Uterus (tissue), 4 donors: Measurements from ENCODE around the gene NFIA. TPM values are rescaled to one million over a fixed set of nuclear protein-coding genes. Genes with fewer than 3 reads are reported as not detected.

ENCODE experiments used
- DNase-seq, 2 donors: peaks; one replicate each; pipeline ENCODE4 v3.0.0-alpha.2; 2019 to 2020
- H3K27ac ChIP-seq, 2 donors: fragments of 200-600 bp; sonication (generic); 1 replicate in 1 of 2; 2 replicates in 1 of 2; pipeline ENCODE4 v1.5.1; 2016 to 2018
- H3K27me3 ChIP-seq, 2 donors: fragments of 200-600 bp; sonication (generic); one replicate each; pipeline ENCODE4 v1.5.1; 2018 to 2019; ENCODE audit warnings: control low read depth in 1 of 2
- H3K36me3 ChIP-seq, 2 donors: fragments of 200-600 bp; sonication (generic); one replicate each; pipeline ENCODE4 v1.5.1; 2019; ENCODE audit warnings: control low read depth in 1 of 2
- H3K4me1 ChIP-seq, 2 donors: fragments of 200-600 bp; sonication (generic); one replicate each; pipeline ENCODE4 v1.5.1; 2018 to 2019; ENCODE audit warnings: control low read depth in 1 of 2
- H3K4me3 ChIP-seq, 2 donors: fragments of 200-600 bp; sonication (generic); 1 replicate in 1 of 2; 2 replicates in 1 of 2; pipeline ENCODE4 v1.5.1; 2018 to 2019; ENCODE audit warnings: mild to moderate bottlenecking in 1 of 2
- H3K9me3 ChIP-seq, 2 donors: fragments of 200-600 bp; sonication (generic); one replicate each; pipeline ENCODE4 v1.5.1; 2019; ENCODE audit warnings: control low read depth in 1 of 2
- CTCF ChIP-seq, 4 experiments: fragments of 200-600 bp in 2 of 4; fragments of 450-650 bp in 2 of 4; sonication (generic) in 2 of 4; IDR thresholded peaks; one replicate each; pipeline ENCODE4 v1.5.1; 2016 to 2019; ENCODE audit warnings: antibody characterized with exemption in 4 of 4, mild to moderate bottlenecking in 2 of 4, moderate library complexity in 1 of 4
- POLR2A ChIP-seq, 2 donors: fragments of 450-650 bp; IDR thresholded peaks; one replicate each; pipeline ENCODE4 v1.6.1; 2016; ENCODE audit warnings: antibody characterized with exemption in 2 of 2, mild to moderate bottlenecking in 1 of 2, moderate library complexity in 1 of 2
- intact Hi-C: fragments of 100-400 bp; cut with DNase I; formaldehyde crosslinking; loops from one replicate; pipeline ENCODE4 v1.15.1; 2023; ENCODE audit warnings: low total_unique reads
- total RNA-seq, 4 donors: library from RNA; depleted of rRNA in 3 of 4; stranded (reverse); fragments of >200 nt in 3 of 4; gene quantifications; one replicate each; pipeline versions ENCODE4 v1.1.0 to v1.2.4, GENCODE V29; 2014 to 2023
- donor health status: DM: yes; HTN: yes; CAD: no.

NFIA gene
- total RNA-seq, 4 donors from 2014 or later = 49.2 to 116 (median 64.9) TPM

- TF ChIP-seq CTCF (IDR thresholded peaks at IDR 0.05) (no peak), POLR2A (IDR thresholded peaks at IDR 0.05) (no peak)
- Histone ChIP-seq H3K4me1 (no peaks in the 10 kb centered on the region), H3K36me3 (no peaks in the 10 kb centered on the region), H3K9me3 (no peaks in the 10 kb centered on the region), H3K27me3 (no peaks in the 10 kb centered on the region), H3K27ac (no peak overlapping the region), H3K4me3 (no peak overlapping the region)
- intact Hi-C loops = no loop called here
- DNase-seq = no peak
These were observed 205.4 kb downstream of the NFIA start for GRCh38 chr1:61287734-61288133.

GRCh38 chr1:61289232-61290098, 207.1 kb downstream of the NFIA start:
- DNase-seq = no peak
- H3K36me3 ChIP-seq = no peaks in the 10 kb centered on the region
- no peak overlapping the region for H3K27ac ChIP-seq
- no peaks in the 10 kb centered on the region for H3K9me3 ChIP-seq
- TF ChIP-seq POLR2A (IDR thresholded peaks at IDR 0.05) (no peak), CTCF (IDR thresholded peaks at IDR 0.05) (no peak)
- no peaks in the 10 kb centered on the region for H3K4me1 ChIP-seq
- no peak overlapping the region for H3K4me3 ChIP-seq
- H3K27me3 ChIP-seq = no peaks in the 10 kb centered on the region
- intact Hi-C loops = no loop called here

DNA sequence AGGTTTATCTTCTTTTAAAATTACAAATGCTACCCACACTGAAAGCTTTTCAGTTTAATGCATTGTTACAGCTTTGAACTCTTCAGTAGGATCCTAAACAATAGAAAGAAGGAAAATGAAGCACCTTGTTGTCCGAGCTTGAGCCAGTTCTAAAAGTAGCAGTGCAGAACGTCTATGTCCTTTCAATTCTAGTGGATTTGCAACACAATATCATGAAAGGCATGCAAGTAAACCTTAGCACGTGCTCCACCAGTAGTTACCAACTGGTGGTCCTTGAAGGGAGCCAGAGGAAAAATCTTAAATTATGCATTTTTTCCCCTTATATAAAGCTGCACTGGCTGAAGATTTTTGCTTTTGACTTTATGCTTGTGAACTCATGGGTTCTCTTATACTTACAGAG, 208.2 kb downstream of the NFIA start:
- Histone ChIP-seq H3K9me3 (no peaks in the 10 kb centered on the region), H3K27me3 (no peaks in the 10 kb centered on the region), H3K27ac (no peak overlapping the region), H3K4me3 (no peak overlapping the region), H3K4me1 (no peaks in the 10 kb centered on the region), H3K36me3 (no peaks in the 10 kb centered on the region)
- intact Hi-C loops = no loop called here
- TF ChIP-seq POLR2A (IDR thresholded peaks at IDR 0.05) (no peak), CTCF (IDR thresholded peaks at IDR 0.05) (no peak)
- DNase-seq = no peak

GRCh38 chr1:61293197-61293596, 210.8 kb downstream of the NFIA start:
- intact Hi-C loops = no loop called here
- TF ChIP-seq POLR2A (IDR thresholded peaks at IDR 0.05) = no peak
- no peak for TF ChIP-seq CTCF (IDR thresholded peaks at IDR 0.05)
- H3K4me3 ChIP-seq = no peak overlapping the region
- DNase-seq = no peak
- no peaks in the 10 kb centered on the region for H3K36me3 ChIP-seq
- no peaks in the 10 kb centered on the region for H3K9me3 ChIP-seq
- no peaks in the 10 kb centered on the region for H3K27me3 ChIP-seq
- no peak overlapping the region for H3K27ac ChIP-seq
- H3K4me1 ChIP-seq = no peaks in the 10 kb centered on the region

GRCh38 chr1:61293986-61294504, 211.7 kb downstream of the NFIA start:
- DNase-seq = no peak
- Histone ChIP-seq H3K27me3 (no peaks in the 10 kb centered on the region), H3K9me3 (no peaks in the 10 kb centered on the region), H3K4me3 (no peak overlapping the region), H3K36me3 (no peaks in the 10 kb centered on the region), H3K27ac (no peak overlapping the region), H3K4me1 (no peaks in the 10 kb centered on the region)
- intact Hi-C loops = no loop called here
- TF ChIP-seq POLR2A (IDR thresholded peaks at IDR 0.05) = no peak
- TF ChIP-seq CTCF (IDR thresholded peaks at IDR 0.05) = no peak
